ENCODE results near the gene NSUN2.

Gene NSUN2

DNA sequence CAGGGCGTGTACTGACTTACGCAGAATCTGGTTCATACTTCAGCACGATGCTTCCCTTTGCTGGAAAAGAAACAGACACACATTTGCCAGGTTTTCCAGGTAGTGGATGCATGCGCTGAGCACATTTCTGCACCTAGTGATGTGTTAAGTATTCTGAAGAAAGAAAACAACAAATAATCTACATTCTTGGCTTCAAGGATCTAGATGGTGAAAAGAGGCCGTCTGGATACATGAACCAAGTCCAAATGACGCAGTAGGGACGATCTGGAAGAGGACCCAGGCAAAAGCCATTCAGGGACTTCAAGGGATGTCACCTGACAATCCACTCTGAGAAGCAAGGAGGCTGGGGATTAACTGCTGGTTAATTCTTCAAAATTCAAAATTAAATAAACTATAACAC, 30.4 kb downstream of the NSUN2 start:
- DNase-seq, result no peak

GRCh38 chr5:6601816-6602215, 31.0 kb downstream of the NSUN2 start:
- no peak for DNase-seq

- DNase-seq, result no peak
These were observed 31.6 kb downstream of the NSUN2 start for GRCh38 chr5:6601271-6601670.

GRCh38 chr5:6599739-6600138, 33.1 kb downstream of the NSUN2 start:
- DNase-seq, result no peak

DNA sequence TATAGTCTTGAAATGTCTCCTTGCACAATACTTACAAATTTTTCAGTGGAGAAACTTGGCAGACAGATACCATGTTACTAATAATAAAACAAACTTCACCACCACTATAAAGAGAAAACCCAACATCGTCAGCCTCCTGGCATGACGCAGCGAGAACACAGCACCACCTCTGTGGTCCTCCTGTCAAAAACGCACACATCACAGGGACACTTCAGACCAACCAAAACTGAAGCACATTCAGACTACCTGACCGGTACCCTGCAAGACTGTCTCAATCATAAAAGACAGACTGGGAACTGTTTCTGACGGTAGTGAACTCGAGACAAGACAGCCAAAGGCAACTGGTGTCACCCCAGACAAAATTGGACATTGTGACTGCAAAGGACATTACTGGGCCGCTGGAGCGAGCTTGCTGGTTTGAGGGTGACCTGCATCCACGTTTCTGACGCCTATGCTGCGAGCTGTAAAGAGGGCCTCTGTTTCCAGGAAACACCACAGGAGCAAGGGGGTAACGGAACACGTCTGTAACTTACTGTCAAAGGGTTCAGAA, 34.4 kb downstream of the NSUN2 start:
- no peak for DNase-seq

- DNase-seq, result no peak
These were observed 35.3 kb downstream of the NSUN2 start for GRCh38 chr5:6597557-6597956.

DNA sequence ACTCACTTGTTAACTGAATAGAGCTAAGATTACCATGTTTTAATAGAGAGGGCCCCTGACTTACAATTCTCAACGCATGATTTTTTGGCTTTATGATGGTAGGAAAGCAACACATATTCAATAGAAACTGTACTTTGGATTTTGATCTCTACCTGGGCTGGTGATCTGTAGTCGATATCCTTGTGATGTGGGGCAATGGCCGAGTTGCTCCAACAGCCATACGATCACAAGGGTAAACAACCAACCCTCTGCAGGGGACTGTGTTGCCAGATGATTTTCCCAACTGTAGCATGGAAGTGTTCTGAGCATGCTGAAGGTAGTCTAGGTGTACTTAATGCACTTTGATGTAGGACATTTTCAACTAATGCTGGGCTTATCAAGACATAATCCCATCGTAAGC, 36.5 kb downstream of the NSUN2 start:
- no peak for DNase-seq

- DNase-seq, result no peak
These were observed 37.4 kb downstream of the NSUN2 start for GRCh38 chr5:6595405-6595804.

- DNase-seq, result no peak
These were observed 38.8 kb downstream of the NSUN2 start for GRCh38 chr5:6594066-6594465.

GRCh38 chr5:6593148-6594016, 39.5 kb downstream of the NSUN2 start:
- DNase-seq, result no peak

- DNase-seq, result peak; percentile 51
These were observed 40.2 kb downstream of the NSUN2 start for GRCh38 chr5:6592601-6593000.

DNA sequence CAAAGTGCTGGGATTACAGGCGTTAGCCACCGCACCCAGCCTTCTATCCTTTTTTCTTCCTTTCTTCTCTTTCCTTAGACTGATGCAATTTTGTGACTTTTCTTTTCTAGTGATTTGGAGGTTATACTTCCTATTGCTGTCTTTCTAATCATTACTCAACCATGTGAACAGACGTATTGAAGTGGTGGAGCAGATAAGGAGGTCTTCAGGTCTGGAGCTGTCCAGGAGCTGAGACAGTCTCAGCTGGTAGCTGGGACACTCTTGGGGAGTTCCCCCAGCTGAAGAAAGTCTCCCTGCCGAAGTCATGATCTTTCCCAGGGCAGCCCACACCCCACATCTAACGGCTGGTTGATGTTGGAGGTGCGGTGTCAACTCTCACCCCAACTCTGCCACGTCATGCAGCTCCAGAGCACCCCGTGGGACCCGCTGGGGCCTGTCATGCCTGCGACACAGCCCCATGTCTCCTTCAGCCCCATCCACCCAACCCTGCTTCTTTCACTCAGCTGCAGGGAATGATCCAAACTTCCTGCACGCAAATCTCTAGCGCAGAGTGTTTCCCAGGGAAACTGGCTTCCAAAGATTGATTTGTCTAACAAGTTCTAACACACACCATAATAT, 41.1 kb downstream of the NSUN2 start:
- no peak for DNase-seq

DNA sequence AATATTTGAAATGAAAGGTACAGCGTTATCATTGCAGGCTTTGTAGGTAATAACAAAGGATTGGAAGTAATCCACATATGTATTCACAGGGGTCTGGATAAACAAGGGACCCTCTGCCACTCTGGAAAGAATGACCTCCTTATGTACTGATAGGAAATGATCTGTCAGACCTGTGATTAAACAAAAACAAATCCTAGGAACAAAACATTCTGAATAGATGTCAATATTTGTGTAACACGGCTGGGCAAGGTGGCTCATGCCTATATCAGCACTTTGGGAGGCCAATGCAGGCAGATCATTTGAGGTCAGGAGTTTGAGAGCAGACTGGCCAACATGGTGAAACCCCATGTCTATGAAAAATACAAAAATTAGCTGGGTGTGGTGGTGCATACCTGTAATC, 42.3 kb downstream of the NSUN2 start:
- no peak for DNase-seq

DNA sequence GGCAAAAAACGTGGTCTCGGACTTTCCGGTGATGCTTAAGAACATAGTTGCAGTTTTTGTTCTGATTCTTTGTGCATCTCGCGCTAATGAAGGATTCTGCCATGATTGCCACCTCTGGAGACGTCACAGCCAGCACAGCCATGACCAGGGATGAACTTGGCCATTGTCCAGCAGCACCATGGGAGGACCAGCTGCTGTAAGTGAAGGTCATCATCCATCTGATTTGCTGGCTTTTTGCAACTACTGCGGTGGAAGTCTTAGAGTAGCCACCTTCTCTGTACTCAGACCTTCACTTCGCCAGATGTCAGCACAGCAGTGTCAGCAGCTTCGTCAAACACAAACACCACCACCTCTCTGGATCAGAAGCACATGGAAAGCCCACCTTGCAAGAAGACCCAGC, 45.7 kb downstream of the NSUN2 start:
- no peak for DNase-seq

DNA sequence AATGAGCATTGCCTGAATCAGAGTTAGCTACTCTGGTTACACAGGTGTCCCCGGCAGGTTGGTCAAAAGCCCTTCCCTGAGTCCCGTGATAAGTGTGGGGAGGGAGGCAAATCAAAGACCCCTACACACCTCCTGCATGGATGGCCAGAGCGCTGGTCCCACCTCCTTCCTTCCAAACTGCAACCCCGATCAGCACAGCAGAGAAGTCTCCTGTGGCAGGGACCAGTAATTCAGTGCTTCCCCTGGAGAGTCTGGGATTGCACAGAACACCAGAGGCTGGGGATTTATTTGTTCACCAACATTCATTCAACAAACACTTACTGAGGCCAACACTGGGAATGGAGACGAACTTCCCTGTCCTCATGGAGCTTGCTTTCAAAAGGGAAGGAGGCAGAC, 46.2 kb downstream of the NSUN2 start:
- no peak for DNase-seq

DNA sequence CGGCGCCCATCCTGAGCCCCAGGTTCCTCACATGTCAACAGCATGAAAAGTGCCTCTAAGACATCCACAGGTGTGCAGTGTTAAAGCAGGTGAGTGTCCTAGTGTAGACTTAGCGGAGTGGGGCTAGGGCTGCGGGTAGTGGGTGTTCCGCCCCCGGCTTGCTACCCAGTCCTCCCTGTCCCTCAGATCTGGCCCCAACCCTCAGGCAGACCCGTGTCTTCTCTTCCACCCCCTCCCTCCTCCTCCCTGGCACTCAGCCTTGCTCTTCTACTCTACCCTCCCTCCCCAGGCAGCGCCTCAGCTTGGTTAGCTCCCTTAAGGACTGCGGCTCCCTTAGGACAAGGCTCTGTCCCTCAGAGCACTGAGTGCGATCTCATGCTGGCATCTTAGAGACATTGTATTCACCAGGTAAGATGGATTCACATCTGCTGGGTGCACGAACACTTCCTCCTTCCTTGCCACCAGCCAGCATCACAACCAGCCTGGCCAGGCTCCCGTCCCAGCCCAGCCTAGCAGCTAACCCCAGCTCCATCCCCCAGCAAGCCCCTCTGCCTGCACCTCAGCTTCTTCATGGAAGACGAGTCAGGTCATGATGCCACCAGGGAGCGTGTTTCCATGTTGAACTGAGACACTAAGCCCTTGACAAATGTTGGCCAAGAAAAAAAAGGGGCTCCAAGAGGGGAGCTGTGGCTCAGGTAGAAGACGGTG, 46.8 kb downstream of the NSUN2 start:
- DNase-seq, result no peak

- no peak for DNase-seq
These were observed 47.7 kb downstream of the NSUN2 start for GRCh38 chr5:6585168-6585567.

DNA sequence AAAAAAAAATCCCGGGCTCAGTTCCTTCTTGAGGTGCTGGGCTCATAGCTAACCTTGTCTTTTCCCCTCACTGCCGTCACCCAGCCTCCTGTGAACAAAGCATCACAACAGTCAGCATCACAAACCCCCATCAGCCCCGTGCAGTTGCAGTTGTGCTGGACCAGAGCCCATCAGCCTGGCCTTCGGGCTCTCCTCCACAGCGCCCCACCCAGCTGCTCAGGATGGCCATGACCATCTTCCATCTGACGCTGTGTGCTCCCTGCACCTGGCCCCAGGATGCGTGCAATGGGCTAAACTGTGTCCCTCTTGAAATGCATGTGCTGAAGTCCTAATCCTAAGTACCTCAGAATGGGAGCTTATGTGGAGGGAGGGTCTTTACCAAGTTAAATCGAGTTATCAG, 48.1 kb downstream of the NSUN2 start:
- DNase-seq, result no peak

GRCh38 chr5:6584101-6584645, 48.7 kb downstream of the NSUN2 start:
- DNase-seq, result no peak

- peak; percentile 32 for DNase-seq
These were observed 49.6 kb downstream of the NSUN2 start for GRCh38 chr5:6583049-6583880.

DNA sequence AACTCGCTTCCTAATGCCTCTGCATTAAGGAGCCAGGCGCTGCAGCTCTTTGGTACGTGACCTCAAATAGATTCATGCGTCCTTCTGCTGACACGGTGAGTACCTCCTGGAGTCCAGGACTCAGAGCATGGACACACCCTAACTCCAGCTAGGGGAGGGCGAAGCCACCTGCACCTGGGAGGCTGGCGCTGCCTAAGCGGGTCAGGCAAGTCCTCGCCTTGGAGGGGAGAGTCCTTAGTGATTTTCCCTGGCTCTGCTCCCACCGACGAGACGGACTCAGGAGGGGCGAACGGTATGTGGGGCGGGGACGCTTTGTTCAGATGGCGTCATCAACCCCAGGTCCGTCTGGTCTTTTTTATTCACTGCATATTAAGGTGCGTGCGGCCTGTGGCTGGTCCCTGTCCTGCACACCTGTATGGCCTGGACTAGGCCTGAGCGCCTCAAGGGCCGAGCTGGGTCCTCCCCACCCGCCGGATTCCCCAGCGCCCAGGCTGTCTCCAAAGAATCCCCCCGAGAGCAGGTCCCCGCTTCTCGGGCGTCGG, 50.3 kb downstream of the NSUN2 start:
- no peak for DNase-seq

All from suppressor macrophage treated with lipopolysaccharide for 4 hours (primary cell).